GM10266 (cell line): ENCODE results near the gene CEACAM5.

Experiments
- DNase-seq: peaks from one replicate; pipeline ENCODE4 v3.0.0; 2012; ENCODE audit errors: extremely low spot score
- TF ChIP-seq, protein P1 (sequence below): IDR thresholded peaks from 2 replicates; pipeline ENCODE4 v1.5.1; 2012; ENCODE audit warnings: mild to moderate bottlenecking, low read depth; ENCODE audit not compliant: control insufficient read depth, insufficient read depth; ENCODE audit errors: missing control alignments

CEACAM5 gene

GRCh38 chr19:41708481-41708880 is at the start of gene CEACAM5:
Gene CEACAM5, plus strand, starts transcription at chr19:41708626. Its CDS starts 106 bp downstream, at chr19:41708732.
- no peak for DNase-seq
- TF ChIP-seq, protein P1, sequence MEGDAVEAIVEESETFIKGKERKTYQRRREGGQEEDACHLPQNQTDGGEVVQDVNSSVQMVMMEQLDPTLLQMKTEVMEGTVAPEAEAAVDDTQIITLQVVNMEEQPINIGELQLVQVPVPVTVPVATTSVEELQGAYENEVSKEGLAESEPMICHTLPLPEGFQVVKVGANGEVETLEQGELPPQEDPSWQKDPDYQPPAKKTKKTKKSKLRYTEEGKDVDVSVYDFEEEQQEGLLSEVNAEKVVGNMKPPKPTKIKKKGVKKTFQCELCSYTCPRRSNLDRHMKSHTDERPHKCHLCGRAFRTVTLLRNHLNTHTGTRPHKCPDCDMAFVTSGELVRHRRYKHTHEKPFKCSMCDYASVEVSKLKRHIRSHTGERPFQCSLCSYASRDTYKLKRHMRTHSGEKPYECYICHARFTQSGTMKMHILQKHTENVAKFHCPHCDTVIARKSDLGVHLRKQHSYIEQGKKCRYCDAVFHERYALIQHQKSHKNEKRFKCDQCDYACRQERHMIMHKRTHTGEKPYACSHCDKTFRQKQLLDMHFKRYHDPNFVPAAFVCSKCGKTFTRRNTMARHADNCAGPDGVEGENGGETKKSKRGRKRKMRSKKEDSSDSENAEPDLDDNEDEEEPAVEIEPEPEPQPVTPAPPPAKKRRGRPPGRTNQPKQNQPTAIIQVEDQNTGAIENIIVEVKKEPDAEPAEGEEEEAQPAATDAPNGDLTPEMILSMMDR: no peak

GRCh38 chr19:41666075-41666474 is 42.4 kb upstream of the CEACAM5 start:
- TF ChIP-seq, protein P1: no peak
- no peak for DNase-seq

GRCh38 chr19:41668315-41668714 is 40.1 kb upstream of the CEACAM5 start:
- TF ChIP-seq, protein P1: no peak
- DNase-seq: no peak

GRCh38 chr19:41670755-41671154 is 37.7 kb upstream of the CEACAM5 start:
- no peak for DNase-seq
- TF ChIP-seq, protein P1: no peak

- TF ChIP-seq, protein P1: no peak
- DNase-seq: no peak
These were observed 36.9 kb upstream of the CEACAM5 start for GRCh38 chr19:41671486-41671885.

GRCh38 chr19:41682437-41682836 is 26.0 kb upstream of the CEACAM5 start:
- DNase-seq: no peak
- TF ChIP-seq, protein P1: no peak

DNA sequence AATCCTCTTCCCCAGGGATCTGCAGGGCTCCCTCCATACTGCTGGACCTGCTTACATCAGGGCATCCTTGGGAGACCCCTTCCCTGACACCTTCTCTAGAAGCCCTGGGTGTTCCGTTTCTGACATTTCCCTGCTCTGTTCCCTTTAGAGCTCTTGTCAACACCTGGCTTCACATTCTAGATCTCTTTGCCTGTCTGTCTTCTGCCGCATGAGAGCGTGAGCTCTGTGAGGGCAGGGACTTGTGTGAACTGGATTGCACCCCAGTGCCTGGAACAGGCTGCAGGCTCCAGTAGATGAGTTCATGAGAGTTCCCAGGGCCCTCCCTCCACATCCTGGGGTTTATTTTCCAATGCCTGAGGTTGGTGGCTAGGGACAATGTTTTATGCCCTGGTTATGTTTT is 21.0 kb upstream of the CEACAM5 start:
- TF ChIP-seq, protein P1: no peak

More for the DNA sequence above, 21.0 kb upstream of the CEACAM5 start:
- DNase-seq: no peak
